ENCODE results near the gene PREX1.

- TF ChIP-seq CTCF (conservative IDR thresholded peaks at IDR 0.05; ENCODE audit: low read length) (no peak), EZH2phosphoT487 (IDR thresholded peaks at IDR 0.05; ENCODE audit: borderline replicate concordance, low read depth, low read length) (no peak)
Measured at GRCh38 chr20:48710341-48711043, 117.3 kb downstream of the PREX1 start.

All from OCI-LY7 (cell line).